Right atrium auricular region (tissue), 2 donors: ENCODE measurements around the gene PROSER2. TPM values are rescaled to one million over a fixed set of nuclear protein-coding genes. Genes with fewer than 3 reads are reported as not detected.

ENCODE experiments used
- DNase-seq: peaks from one replicate; pipeline ENCODE4 v3.0.0-alpha.2; 2019; ENCODE audit warnings: low spot score
- H3K27ac ChIP-seq, 2 donors: fragments of 200-600 bp; sonication (generic); 1 replicate in 1 of 2; 2 replicates in 1 of 2; pipeline ENCODE4 v1.5.1; 2016 to 2019
- H3K27me3 ChIP-seq, 2 donors: fragments of 200-600 bp; sonication (generic); one replicate each; pipeline versions ENCODE4 v1.5.1 to v1.6.0; 2017 to 2019
- H3K36me3 ChIP-seq: fragments of 200-600 bp; sonication (generic); one replicate; pipeline ENCODE4 v1.5.1; 2016
- H3K4me1 ChIP-seq, 2 donors: fragments of 200-600 bp; sonication (generic); one replicate each; pipeline versions ENCODE4 v1.5.1 to v1.6.0; 2017 to 2019
- H3K4me3 ChIP-seq, 2 donors: fragments of 200-600 bp; sonication (generic); 1 replicate in 1 of 2; 2 replicates in 1 of 2; pipeline ENCODE4 v1.5.1; 2017 to 2019; ENCODE audit warnings: mild to moderate bottlenecking in 1 of 2, moderate library complexity in 1 of 2
- H3K9me3 ChIP-seq, 2 donors: fragments of 200-600 bp; sonication (generic); one replicate each; pipeline ENCODE4 v1.5.1; 2019
- total RNA-seq, 2 donors: library from RNA; depleted of rRNA; stranded (reverse); fragments of >200 nt; gene quantifications; one replicate each; pipeline ENCODE4 v1.1.0, GENCODE V29; 2016
- TF ChIP-seq, protein P1 (sequence below), 2 donors: fragments of 200-600 bp; sonication (generic); IDR thresholded peaks; one replicate each; pipeline ENCODE4 v1.5.1; 2019; ENCODE audit warnings: antibody characterized with exemption in 2 of 2

PROSER2 gene
- total RNA-seq, 2 donors from 2014 or later: 1.3 to 3.1 TPM

DNA sequence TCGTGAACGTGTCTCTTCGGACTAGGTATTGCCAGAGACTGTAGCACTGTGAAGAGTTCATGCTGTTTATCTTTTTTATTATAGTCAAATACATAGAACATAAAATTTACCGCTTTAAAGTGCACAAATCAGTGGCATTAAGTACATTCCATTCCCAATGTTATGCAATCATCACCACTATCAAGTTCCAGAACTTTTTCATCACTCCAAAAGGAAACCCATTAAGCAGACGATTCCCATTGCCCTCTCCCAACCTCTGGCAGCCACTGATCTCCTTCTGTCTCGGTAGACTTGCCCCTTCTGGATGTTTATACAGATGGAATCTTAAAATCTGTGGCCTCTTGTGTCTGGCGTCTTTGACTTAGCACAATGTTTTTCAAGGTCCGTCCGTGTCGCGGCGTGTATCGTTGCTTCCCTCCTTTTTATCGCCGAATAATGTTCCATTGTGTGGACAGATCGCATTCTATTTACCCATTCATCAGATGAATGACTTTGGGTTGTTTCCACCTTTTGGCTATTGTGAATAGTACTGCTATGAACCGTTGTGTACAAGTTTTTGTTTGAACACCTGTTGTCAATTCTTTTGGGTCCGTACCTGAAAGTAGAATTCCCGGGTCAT, 2.7 kb downstream of the PROSER2 start:
- no peaks in the 10 kb centered on the region for H3K9me3 ChIP-seq
- H3K4me3 ChIP-seq: no peak overlapping the region
- DNase-seq: no peak
- no peaks in the 10 kb centered on the region for H3K27me3 ChIP-seq
- no peaks in the 10 kb centered on the region for H3K36me3 ChIP-seq
- no peak overlapping the region for H3K27ac ChIP-seq
- TF ChIP-seq, protein P1, sequence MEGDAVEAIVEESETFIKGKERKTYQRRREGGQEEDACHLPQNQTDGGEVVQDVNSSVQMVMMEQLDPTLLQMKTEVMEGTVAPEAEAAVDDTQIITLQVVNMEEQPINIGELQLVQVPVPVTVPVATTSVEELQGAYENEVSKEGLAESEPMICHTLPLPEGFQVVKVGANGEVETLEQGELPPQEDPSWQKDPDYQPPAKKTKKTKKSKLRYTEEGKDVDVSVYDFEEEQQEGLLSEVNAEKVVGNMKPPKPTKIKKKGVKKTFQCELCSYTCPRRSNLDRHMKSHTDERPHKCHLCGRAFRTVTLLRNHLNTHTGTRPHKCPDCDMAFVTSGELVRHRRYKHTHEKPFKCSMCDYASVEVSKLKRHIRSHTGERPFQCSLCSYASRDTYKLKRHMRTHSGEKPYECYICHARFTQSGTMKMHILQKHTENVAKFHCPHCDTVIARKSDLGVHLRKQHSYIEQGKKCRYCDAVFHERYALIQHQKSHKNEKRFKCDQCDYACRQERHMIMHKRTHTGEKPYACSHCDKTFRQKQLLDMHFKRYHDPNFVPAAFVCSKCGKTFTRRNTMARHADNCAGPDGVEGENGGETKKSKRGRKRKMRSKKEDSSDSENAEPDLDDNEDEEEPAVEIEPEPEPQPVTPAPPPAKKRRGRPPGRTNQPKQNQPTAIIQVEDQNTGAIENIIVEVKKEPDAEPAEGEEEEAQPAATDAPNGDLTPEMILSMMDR (IDR thresholded peaks at IDR 0.05): no peak
- peaks cover 0 to 3% of the 10 kb centered on the region in 2 donors for H3K4me1 ChIP-seq

DNA sequence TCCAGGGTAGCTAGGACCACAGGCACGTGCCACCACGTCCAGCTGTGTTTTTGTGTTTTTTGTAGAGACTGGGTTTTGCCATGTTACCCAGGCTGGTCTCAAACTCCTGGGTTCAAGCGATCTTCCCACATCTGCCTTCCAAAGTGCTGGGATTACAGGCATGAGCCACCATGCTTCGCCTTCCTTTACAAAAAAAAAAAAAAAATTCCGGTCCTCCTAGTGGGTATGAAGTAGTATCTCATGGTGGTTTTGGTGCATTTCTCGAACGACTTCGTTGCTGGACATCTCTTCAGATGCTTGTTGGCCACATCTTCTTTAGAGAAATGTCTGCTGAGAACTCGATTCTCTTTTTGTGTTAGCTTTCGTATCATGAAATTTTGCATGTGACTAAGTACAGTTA, 3.9 kb downstream of the PROSER2 start:
- peaks cover 0 to 3% of the 10 kb centered on the region in 2 donors for H3K4me1 ChIP-seq
- no peaks in the 10 kb centered on the region for H3K9me3 ChIP-seq
- H3K27me3 ChIP-seq: no peaks in the 10 kb centered on the region
- H3K27ac ChIP-seq: no peak overlapping the region
- no peak for DNase-seq
- no peak overlapping the region for H3K4me3 ChIP-seq
- H3K36me3 ChIP-seq: no peaks in the 10 kb centered on the region
- TF ChIP-seq, protein P1 (IDR thresholded peaks at IDR 0.05): no peak

DNA sequence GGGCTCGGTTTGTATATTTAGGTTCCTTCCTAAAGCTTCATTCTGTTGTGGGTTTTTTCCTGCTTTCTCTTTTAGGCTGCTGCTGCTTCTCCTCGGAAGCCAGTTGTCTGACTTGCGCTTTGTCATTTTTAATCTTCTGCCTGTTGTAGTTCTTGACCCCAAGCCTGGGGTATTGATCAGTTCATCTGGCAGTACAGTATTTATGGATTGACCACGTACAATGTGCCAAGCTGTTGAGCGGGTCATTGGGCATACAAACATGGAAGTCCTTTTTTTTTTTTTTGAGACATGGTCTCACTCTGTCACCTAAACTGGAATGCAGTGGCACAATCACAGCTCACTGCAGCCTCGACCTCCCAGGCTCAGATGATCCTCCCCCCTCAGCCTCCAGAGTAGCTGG, 4.3 kb downstream of the PROSER2 start:
- no peaks in the 10 kb centered on the region for H3K36me3 ChIP-seq
- no peak for DNase-seq
- H3K4me1 ChIP-seq: peaks cover 0 to 3% of the 10 kb centered on the region in 2 donors
- H3K27me3 ChIP-seq: no peaks in the 10 kb centered on the region
- H3K9me3 ChIP-seq: no peaks in the 10 kb centered on the region
- TF ChIP-seq, protein P1 (IDR thresholded peaks at IDR 0.05): no peak
- no peak overlapping the region for H3K4me3 ChIP-seq
- no peak overlapping the region for H3K27ac ChIP-seq

DNA sequence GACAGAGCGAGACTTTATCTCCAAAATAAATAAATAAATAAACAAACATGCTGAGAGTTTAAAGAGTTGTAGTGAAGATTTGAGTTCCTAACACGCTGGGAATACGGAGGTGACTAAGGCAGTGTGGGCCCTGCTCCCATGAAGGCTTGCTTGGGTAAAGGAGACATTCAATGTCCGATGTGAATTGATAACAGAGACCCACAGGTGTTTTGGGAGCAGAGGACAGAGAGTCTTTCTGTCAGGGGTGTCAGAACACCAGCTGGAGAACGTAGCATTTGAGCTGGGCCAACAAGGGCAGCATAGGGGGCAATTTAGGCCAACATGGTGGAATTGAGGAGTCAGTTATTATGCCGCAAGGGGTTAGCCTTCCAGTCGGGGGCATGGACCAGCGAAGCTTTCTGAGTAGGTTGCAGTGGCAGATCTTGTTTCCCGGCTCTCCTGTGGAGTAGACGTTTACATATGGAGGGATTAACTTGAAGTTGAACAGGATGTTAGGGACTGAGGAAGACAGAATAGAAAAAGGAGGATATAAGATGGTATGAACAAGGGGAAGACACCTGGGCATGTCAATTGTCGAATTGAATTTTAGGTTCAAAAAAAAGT, 5.6 kb downstream of the PROSER2 start:
- no peak for DNase-seq
- Histone ChIP-seq H3K27ac (no peak overlapping the region), H3K9me3 (no peaks in the 10 kb centered on the region), H3K27me3 (no peaks in the 10 kb centered on the region), H3K4me1 (no peaks in the 10 kb centered on the region), H3K4me3 (no peak overlapping the region), H3K36me3 (no peaks in the 10 kb centered on the region)
- TF ChIP-seq, protein P1 (IDR thresholded peaks at IDR 0.05): no peak

DNA sequence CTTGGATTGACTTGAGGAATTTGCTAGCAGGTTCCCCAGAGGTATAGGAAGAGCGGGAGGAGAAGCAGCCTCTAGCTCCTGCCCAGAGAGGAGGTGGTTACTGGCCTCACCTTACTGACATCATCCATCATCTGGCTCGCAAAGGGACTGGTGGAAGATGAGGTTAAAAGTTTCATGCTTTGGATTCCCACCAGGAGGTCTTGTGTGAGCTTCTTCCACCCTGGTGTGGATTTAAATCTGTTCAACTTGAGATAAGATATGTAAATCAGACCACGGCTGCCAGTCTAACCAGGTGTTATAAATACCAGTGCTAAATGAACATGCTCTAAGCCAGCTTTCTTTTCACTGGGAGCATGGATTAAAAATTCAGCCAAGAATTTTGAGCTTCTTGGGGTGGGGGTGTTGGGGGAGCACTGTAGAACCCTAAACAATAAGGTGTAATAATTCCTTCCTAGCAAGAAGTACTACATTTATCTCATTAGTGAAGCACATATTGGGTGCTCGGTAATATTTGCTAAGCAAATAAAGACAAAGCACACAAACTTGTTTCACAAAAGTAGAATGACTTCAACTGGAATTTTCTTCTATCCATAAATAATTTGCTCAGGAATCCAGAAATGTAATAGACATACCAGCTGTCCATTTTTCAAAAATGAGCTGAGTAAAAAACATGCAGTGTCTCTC, 7.8 kb downstream of the PROSER2 start:
- no peak for DNase-seq
- Histone ChIP-seq H3K27ac (no peak overlapping the region), H3K27me3 (no peaks in the 10 kb centered on the region), H3K4me3 (no peak overlapping the region), H3K9me3 (no peaks in the 10 kb centered on the region), H3K36me3 (no peaks in the 10 kb centered on the region), H3K4me1 (no peaks in the 10 kb centered on the region)
- TF ChIP-seq, protein P1 (IDR thresholded peaks at IDR 0.05): no peak
